SJSA1 (cell line): ENCODE results near the gene APC. TPM values are rescaled to one million over a fixed set of nuclear protein-coding genes. Genes with fewer than 3 reads are reported as not detected.

ENCODE experiments used
- DNase-seq, 2 experiments: peaks; one replicate each; pipeline ENCODE4 v3.0.0-alpha.2; 2015 to 2020; ENCODE audit warnings: low spot score in 2 of 2, low read depth in 1 of 2
- H3K27ac ChIP-seq: fragments of 250-450 bp; sonication (Bioruptor Pico); 2 replicates; pipeline ENCODE4 v1.5.1; 2020; ENCODE audit warnings: mild to moderate bottlenecking, moderate library complexity
- H3K27me3 ChIP-seq: fragments of 250-450 bp; sonication (Bioruptor Pico); replicated peaks from 2 replicates; pipeline ENCODE4 v1.5.1; 2020; ENCODE audit warnings: mild to moderate bottlenecking, moderate library complexity
- H3K36me3 ChIP-seq: fragments of 250-450 bp; sonication (Bioruptor Pico); 2 replicates; pipeline ENCODE4 v1.5.1; 2020; ENCODE audit warnings: mild to moderate bottlenecking
- H3K4me1 ChIP-seq: fragments of 250-450 bp; sonication (Bioruptor Pico); replicated peaks from 2 replicates; pipeline ENCODE4 v1.6.1; 2021; ENCODE audit warnings: mild to moderate bottlenecking
- H3K4me3 ChIP-seq: fragments of 250-450 bp; sonication (Bioruptor Pico); 2 replicates; pipeline ENCODE4 v1.5.1; 2020; ENCODE audit warnings: mild to moderate bottlenecking
- H3K9me3 ChIP-seq: fragments of 250-450 bp; sonication (Bioruptor Pico); replicated peaks from 2 replicates; pipeline ENCODE4 v1.5.1; 2020; ENCODE audit warnings: mild to moderate bottlenecking
- total RNA-seq: library from RNA; depleted of rRNA; stranded (reverse); fragments of >200 nt; shearing (Covaris generic); gene quantifications from 2 replicates; pipeline ENCODE4 v1.2.3, GENCODE V29; 2014; rRNA removed

Gene APC
- total RNA-seq: 29.3 and 44.7 TPM in 2 replicates

DNA sequence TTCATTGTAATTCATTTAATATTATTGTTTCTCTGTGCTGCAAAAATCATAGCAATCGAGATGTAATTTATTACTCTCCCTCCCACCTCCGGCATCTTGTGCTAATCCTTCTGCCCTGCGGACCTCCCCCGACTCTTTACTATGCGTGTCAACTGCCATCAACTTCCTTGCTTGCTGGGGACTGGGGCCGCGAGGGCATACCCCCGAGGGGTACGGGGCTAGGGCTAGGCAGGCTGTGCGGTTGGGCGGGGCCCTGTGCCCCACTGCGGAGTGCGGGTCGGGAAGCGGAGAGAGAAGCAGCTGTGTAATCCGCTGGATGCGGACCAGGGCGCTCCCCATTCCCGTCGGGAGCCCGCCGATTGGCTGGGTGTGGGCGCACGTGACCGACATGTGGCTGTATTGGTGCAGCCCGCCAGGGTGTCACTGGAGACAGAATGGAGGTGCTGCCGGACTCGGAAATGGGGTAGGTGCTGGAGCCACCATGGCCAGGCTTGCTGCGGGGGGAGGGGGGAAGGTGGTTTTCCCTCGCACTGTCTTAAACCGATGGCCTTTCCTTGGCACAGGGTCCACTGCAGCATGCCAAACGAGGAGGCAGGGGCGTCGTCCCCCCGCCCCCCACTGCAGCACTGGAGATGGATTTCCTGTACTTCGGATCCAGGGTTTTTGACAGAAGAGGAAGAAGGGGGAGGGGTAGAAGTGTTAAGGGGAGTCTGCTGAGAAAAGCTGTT is at the start of gene APC:
TSS of gene APC (plus strand) at position 423 of the 728 bp plus-strand sequence. CDS start 17,006 bp downstream, outside the sequence.
- peak; percentile 75 to 88 for DNase-seq
- Histone ChIP-seq H3K27me3 (no peaks in the 10 kb centered on the region), H3K4me3 (peak within 1 kb of the TSS; percentile 48), H3K4me1 (peaks cover 22% of the 10 kb centered on the region; the same call in 1 of the 2 replicates), H3K9me3 (no peaks in the 10 kb centered on the region), H3K36me3 (no peaks in the 10 kb centered on the region), H3K27ac (peak within 1 kb of the TSS; percentile 15)

DNA sequence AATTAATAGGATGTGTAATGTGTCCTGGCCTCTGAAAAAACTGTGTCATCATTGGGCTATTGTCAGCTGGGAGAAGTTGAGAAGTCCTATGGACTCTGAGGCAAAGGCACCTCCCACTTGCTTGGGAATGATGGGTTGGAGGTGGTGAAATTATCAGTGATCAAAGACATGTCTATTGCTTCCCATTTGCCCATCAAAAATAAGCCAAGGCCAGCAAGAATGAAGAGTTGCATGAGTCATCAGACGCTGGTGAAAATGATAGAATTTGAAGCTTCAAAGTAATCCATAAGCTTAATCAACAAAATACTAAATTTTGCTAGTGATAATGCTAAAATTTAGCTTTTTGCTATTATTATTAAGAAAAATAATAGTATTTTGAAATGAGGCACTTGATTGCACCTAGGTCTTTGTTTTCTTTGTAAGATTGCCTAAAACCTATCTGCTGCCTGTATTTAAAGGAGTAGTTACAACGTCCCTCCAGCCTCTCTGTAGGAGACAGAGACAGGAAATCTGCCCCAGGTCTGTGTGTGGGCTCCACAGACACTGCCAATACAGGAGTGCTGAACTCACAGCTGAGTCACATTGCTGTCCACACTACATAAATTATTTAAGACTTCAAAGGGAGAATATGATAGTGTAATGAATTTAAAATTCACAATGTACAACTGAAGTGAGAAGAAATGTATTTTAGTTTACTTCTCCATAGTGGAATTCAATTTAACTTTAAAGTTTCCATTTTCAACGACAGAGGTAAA is 48.4 kb upstream of the APC start:
- no peaks in the 10 kb centered on the region for H3K36me3 ChIP-seq
- no peaks in the 10 kb centered on the region for H3K27me3 ChIP-seq
- no peak overlapping the region for H3K27ac ChIP-seq
- no peak overlapping the region for H3K4me3 ChIP-seq
- H3K4me1 ChIP-seq: peaks cover 14% of the 10 kb centered on the region
- peak; percentile 44 to 69 for DNase-seq
- H3K9me3 ChIP-seq: no peaks in the 10 kb centered on the region

DNA sequence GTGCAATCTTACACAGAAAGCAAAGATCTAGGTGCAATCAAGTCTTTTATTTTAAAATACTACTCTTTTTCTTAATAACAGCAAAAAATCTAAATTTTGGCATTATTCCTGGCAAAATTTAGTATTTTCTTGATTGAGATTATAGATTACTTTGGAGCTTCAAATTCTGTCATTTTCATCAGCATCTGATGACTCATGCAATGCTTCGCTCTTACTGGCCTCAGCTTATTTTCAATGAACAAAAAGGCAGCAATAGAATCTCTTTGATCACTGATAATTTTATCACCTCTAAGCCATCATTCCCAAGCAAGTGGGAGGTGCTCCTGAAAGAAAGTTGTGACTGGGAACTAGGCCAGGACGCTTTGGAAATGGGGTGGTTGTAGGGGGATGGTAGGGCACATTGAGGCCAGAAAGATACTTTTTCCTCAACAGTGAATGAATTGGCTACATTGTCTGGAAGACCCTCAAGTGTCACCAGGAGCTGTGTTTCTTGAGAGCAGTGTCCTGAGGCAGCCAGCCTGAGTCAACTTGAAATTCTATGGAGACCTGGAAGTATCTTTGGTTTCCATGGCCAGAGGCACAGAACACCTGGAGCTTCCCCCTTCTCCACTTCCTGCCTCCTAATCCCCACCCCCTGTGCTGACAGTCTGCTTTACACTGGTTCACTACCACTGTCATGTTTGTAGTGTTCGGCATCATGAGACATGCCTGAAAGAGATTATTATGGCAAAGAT is 46.9 kb upstream of the APC start:
- no peaks in the 10 kb centered on the region for H3K27me3 ChIP-seq
- H3K4me3 ChIP-seq: no peak overlapping the region
- DNase-seq: no peak
- no peaks in the 10 kb centered on the region for H3K36me3 ChIP-seq
- H3K9me3 ChIP-seq: no peaks in the 10 kb centered on the region
- peaks cover 14% of the 10 kb centered on the region for H3K4me1 ChIP-seq
- no peak overlapping the region for H3K27ac ChIP-seq

DNA sequence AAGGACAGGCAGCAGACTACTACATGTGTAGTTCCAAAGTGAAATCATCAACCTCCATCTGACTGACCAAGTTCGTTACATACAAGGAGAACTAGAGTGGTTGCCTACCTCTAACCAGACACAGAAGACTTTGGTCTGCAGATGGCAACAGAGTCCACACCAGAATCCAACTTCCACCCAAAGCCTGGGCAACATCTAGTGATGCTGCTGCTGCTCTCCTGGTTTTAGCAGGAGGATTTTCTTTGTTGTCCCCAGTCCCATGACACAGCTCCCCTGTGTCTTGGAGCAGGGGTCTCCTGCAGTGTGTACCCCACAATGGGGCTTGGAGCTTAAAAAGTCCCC is 46.4 kb upstream of the APC start:
- Histone ChIP-seq H3K4me1 (peaks cover 14% of the 10 kb centered on the region), H3K27ac (no peak overlapping the region), H3K27me3 (no peaks in the 10 kb centered on the region), H3K4me3 (no peak overlapping the region), H3K36me3 (no peaks in the 10 kb centered on the region), H3K9me3 (no peaks in the 10 kb centered on the region)
- no peak for DNase-seq

DNA sequence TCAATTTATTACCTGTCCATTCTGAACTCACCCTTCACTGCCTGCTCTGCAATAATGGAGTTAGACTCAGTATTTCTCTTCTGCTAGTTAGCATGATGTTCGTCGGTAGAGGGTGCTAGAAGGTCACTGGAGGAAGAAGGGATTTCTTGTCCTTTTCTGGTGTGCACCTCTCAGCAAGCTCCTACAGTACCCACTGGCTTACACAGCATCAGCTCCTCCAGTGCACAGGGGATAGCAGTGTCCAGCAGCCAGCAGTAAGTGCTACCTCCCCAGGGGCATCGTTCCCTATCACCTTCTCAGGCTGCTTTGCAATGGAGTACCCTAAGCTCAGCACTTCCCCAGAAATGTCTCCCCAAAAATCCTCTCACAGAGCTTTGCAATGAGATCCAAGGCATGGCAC is 45.9 kb upstream of the APC start:
- no peak for DNase-seq
- peaks cover 14% of the 10 kb centered on the region for H3K4me1 ChIP-seq
- no peaks in the 10 kb centered on the region for H3K36me3 ChIP-seq

DNA sequence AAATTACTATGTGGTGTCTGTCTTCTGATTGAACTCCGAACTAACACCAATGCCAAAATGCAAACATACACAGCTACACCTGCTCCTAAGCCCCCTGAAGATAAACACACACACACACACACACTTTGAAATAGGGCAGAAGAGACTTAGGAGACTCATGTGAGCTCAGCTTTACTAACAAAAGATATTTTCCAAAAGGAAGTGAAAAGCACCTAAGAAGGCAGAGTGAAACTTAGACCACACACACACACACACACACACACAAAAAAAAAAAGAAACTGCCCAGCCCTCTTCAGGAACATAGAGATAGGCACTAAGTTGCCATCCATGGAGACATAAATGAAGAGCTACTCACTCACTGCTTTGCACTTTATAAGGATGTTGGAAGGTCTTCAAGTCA is 45.2 kb upstream of the APC start:
- Histone ChIP-seq H3K9me3 (no peaks in the 10 kb centered on the region), H3K4me3 (no peak overlapping the region), H3K36me3 (no peaks in the 10 kb centered on the region), H3K27ac (no peak overlapping the region), H3K4me1 (peaks cover 14% of the 10 kb centered on the region), H3K27me3 (no peaks in the 10 kb centered on the region)
- DNase-seq: no peak

More for the DNA sequence above, 45.9 kb upstream of the APC start:
- Histone ChIP-seq H3K27ac (no peak overlapping the region), H3K9me3 (no peaks in the 10 kb centered on the region), H3K4me3 (no peak overlapping the region), H3K27me3 (no peaks in the 10 kb centered on the region)

DNA sequence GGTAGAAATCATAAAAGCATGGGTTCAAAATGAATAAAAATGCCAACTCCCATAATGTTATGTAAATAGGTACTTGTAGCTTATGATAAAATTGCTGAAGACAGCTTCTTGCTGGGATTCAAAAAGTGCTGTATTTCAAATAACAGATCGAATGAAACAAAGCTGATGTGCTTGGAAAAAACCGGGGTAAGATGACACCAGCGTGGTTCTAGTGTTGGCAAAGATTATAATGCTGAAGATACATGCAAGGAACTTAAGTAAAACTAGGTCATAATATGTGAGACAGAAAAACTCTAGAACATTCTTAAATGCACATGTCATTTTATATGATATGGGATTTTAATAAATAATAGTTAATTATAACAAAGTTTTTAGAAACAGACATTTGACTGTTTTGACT is 44.4 kb upstream of the APC start:
- H3K9me3 ChIP-seq: no peaks in the 10 kb centered on the region
- no peak overlapping the region for H3K27ac ChIP-seq
- no peaks in the 10 kb centered on the region for H3K27me3 ChIP-seq
- peaks cover 14% of the 10 kb centered on the region for H3K4me1 ChIP-seq
- no peak for DNase-seq
- H3K4me3 ChIP-seq: no peak overlapping the region
- no peaks in the 10 kb centered on the region for H3K36me3 ChIP-seq

DNA sequence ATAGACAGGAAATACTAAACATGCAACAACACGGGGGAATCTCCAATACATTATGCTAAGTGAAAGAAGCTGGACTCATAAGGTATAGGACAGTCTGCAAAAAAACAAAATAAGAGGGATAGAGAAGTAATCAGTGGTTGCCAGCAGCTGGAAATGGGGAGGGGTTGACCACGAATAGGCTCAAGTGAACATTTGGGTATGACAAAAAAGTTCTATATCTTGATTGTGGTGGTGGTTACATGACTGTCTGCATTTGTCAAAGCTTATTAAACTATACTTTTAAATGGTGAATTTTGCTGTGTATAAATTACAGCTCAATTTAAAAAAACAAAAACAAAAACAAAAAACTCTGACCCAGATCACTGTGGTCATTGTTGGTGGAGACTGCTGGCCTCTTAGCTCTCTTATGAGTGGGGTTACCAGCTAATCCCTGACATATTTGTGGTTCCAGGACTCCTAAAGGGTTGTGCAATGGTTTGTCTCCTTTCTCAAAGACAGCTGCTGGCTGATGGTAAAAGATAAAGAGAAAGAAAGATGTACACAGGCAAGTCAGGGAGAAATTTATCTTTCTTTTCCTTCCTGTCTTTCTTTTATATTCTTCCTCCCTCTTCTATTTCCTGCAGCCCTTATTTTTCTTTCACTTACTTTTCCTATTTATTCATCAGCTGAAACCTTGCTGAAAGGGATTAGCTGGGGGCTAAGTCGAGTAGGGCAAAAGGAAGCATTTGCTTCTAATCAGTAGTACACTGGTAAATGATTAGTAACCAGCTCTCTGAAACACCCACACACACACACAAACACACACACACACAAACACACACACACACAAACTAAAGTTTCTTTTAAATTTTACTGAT is 42.6 kb upstream of the APC start:
- Histone ChIP-seq H3K27ac (no peak overlapping the region), H3K4me3 (no peak overlapping the region), H3K36me3 (no peaks in the 10 kb centered on the region), H3K4me1 (peaks cover under 1% of the 10 kb centered on the region; the same call in 1 of the 2 replicates), H3K27me3 (no peaks in the 10 kb centered on the region), H3K9me3 (no peaks in the 10 kb centered on the region)
- no peak for DNase-seq

DNA sequence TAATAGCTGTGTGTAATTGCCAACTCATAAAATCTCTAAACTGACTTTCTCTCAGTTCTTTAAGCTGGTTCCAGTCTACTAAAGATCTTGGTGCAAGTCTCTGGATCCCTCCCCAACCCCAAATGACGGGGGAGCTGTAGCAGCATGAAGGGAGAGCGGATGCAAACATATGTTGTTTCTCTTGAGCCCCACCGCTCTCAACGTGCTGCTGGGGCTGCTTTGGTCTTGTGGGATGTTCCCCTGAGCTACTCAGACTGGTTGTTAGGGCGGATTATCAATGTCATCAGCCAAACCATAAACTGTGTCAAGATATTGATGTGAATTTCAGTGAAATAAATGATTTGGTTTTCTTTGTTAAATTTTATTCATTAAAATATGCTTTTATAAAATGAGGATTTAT is 40.9 kb upstream of the APC start:
- H3K9me3 ChIP-seq: no peaks in the 10 kb centered on the region
- no peak overlapping the region for H3K27ac ChIP-seq
- H3K4me3 ChIP-seq: no peak overlapping the region
- no peaks in the 10 kb centered on the region for H3K36me3 ChIP-seq
- H3K27me3 ChIP-seq: no peaks in the 10 kb centered on the region
- no peaks in the 10 kb centered on the region for H3K4me1 ChIP-seq
- no peak for DNase-seq

DNA sequence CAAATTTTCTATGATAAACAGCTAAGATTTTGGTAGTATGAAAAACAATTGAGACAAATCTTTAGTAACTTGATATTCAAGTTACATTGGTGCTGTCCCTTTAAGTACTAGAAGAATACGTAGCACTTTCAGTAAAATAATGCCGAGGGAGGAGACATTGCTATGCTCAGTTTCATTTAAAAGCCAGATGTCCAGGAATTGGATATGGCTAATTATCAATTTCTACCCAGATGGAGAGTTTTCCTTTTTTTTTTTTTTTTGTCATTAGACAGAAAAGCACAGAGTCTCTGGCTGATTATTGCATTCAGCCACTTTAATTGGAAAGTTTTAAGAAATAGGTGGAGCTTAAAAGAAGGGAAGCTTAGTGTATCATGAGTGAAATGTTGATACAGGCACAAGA is 40.4 kb upstream of the APC start:
- no peaks in the 10 kb centered on the region for H3K27me3 ChIP-seq
- H3K27ac ChIP-seq: no peak overlapping the region
- no peak overlapping the region for H3K4me3 ChIP-seq
- H3K36me3 ChIP-seq: no peaks in the 10 kb centered on the region
- H3K4me1 ChIP-seq: no peaks in the 10 kb centered on the region
- DNase-seq: no peak
- H3K9me3 ChIP-seq: no peaks in the 10 kb centered on the region

DNA sequence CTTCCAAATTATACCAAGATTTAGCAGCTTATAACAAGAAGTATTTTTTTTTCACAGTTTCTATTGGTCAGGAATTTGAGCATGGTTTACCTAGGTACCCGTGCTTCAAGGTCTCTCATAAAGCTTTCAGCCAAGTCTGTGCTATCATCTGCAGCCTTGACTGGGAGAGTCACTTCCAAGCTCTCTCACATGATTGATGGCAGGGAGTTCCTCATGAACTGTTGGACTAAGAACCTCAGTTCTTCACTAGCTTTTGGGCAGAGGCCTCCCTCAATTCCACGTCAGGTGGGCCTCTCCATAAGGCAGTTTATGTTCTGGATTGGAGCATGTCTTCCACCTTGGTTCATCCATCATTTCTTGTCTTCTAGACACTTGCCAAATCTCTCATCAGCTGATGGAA is 39.9 kb upstream of the APC start:
- H3K4me3 ChIP-seq: no peak overlapping the region
- H3K27ac ChIP-seq: no peak overlapping the region
- no peaks in the 10 kb centered on the region for H3K36me3 ChIP-seq
- H3K27me3 ChIP-seq: no peaks in the 10 kb centered on the region
- no peaks in the 10 kb centered on the region for H3K9me3 ChIP-seq
- no peak for DNase-seq
- H3K4me1 ChIP-seq: no peaks in the 10 kb centered on the region

DNA sequence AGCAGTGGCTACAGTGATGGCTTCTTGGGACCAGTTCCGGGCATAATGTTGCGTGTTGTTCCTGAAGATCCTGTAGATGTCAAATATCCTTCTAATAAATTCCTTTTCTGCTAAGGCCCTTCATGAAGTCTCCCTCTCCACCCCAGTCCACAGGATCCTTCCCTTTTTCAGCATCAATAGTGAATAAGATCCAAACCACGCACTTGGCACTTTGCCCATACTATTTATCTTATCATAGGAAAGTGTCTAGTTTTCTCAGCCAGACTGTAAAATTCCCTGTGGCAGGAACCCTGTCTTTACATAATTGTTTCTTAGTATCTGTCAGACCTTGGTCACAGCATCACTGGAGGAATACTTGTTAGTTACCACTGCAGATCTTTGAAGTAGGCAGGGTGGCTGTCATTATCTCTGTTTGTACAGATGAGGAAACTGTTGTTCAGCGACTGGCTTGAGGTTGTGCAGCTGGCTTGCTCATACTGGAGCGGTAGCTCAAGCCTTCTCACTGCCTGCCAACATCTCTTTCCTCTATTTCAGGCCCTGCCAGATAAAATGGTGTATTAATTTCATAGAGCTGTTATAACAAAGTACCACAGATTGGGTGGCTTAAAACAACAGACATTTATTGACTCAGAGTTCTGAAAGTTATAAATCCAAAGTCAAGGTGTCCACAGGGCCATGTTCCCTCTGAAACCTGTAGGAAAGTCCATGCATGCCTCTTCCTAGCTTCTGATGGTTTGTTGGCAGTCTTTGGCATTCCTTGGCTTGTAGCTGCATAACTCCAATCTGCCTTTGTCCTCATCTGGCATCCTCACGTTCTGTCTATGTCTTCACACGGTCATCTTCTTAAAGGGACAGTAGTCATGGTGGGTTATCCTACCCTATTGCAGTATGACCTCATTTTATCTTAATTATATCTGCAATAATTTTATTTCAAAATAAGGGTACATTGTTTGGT is 33.5 kb upstream of the APC start:
- Histone ChIP-seq H3K27me3 (no peaks in the 10 kb centered on the region), H3K27ac (no peak overlapping the region), H3K9me3 (no peaks in the 10 kb centered on the region), H3K36me3 (peaks cover 4% of the 10 kb centered on the region), H3K4me3 (no peak overlapping the region), H3K4me1 (peaks cover 13% of the 10 kb centered on the region)
- no peak for DNase-seq
